Measurements from ENCODE around the gene GMDS. TPM values are rescaled to one million over a fixed set of nuclear protein-coding genes. Genes with fewer than 3 reads are reported as not detected.

GMDS gene
- total RNA-seq, 4 donors from 2014 or later = 8.7 to 23.1 (median 18.4) TPM

- H3K4me3 ChIP-seq (ENCODE audit: low read depth, poor library complexity, severe bottlenecking) = no peak overlapping the region
- no peak for TF ChIP-seq POLR2A (IDR thresholded peaks at IDR 0.05)
- no peak for TF ChIP-seq CTCF (IDR thresholded peaks at IDR 0.05)
- intact Hi-C loops (cut with DNase I; ENCODE audit: low total_unique reads) = no loop called here
- DNase-seq (ENCODE audit: low spot score in 2 of 2) = no peak
- 70 to 71% methylated on average over 3 of the region's 3 CpGs for WGBS, 2 donors
These were observed 42.1 kb downstream of the GMDS start for GRCh38 chr6:2203264-2203663.

- WGBS, 2 donors = 93 to 97% methylated on average over 4 of the region's 4 CpGs
- H3K4me3 ChIP-seq (ENCODE audit: low read depth, poor library complexity, severe bottlenecking) = no peak overlapping the region
- no peak for DNase-seq (ENCODE audit: low spot score in 2 of 2)
- TF ChIP-seq CTCF (IDR thresholded peaks at IDR 0.05) (no peak), POLR2A (IDR thresholded peaks at IDR 0.05) (no peak)
- intact Hi-C loops (cut with DNase I; ENCODE audit: low total_unique reads) = loop anchor here (2.0 kb wide), 1 partner anchor 601 kb away; no protein-coding TSS in a partner anchor
These were observed 47.4 kb downstream of the GMDS start for GRCh38 chr6:2197984-2198383.

- 57 to 73% methylated on average over 7 of the region's 7 CpGs for WGBS, 2 donors
- no peak for DNase-seq (ENCODE audit: low spot score in 2 of 2)
- TF ChIP-seq POLR2A (IDR thresholded peaks at IDR 0.05) (no peak), CTCF (IDR thresholded peaks at IDR 0.05) (no peak)
- H3K4me3 ChIP-seq (ENCODE audit: low read depth, poor library complexity, severe bottlenecking) = no peak overlapping the region
- intact Hi-C loops (cut with DNase I; ENCODE audit: low total_unique reads) = loop anchor here (2.0 kb wide), 1 partner anchor 600 kb away; no protein-coding TSS in a partner anchor
These were observed 48.2 kb downstream of the GMDS start for GRCh38 chr6:2197177-2197671.

GRCh38 chr6:2196079-2196679 is 49.2 kb downstream of the GMDS start:
- intact Hi-C loops (cut with DNase I; ENCODE audit: low total_unique reads) = loop anchor here (2.0 kb wide), 1 partner anchor 599 kb away; no protein-coding TSS in a partner anchor
- no peak for TF ChIP-seq POLR2A (IDR thresholded peaks at IDR 0.05)
- no peak for TF ChIP-seq CTCF (IDR thresholded peaks at IDR 0.05)
- WGBS, 2 donors = 15 to 18% methylated on average over 1 of the region's 1 CpG
- no peak overlapping the region for H3K4me3 ChIP-seq (ENCODE audit: low read depth, poor library complexity, severe bottlenecking)
- peak in 1 of 2 donors; percentile 28 for DNase-seq (ENCODE audit: low spot score in 2 of 2)

GRCh38 chr6:2194643-2195042 is 50.8 kb downstream of the GMDS start:
- no peak overlapping the region for H3K4me3 ChIP-seq (ENCODE audit: low read depth, poor library complexity, severe bottlenecking)
- 86 to 89% methylated on average over 4 of the region's 4 CpGs for WGBS, 2 donors
- DNase-seq (ENCODE audit: low spot score in 2 of 2) = no peak
- intact Hi-C loops (cut with DNase I; ENCODE audit: low total_unique reads) = no loop called here
- no peak for TF ChIP-seq CTCF (IDR thresholded peaks at IDR 0.05)
- TF ChIP-seq POLR2A (IDR thresholded peaks at IDR 0.05) = no peak

GRCh38 chr6:2193931-2194330 is 51.5 kb downstream of the GMDS start:
- 97 to 100% methylated on average over 5 of the region's 5 CpGs for WGBS, 2 donors
- intact Hi-C loops (cut with DNase I; ENCODE audit: low total_unique reads) = no loop called here

More at GRCh38 chr6:2193931-2194330, 51.5 kb downstream of the GMDS start:
- H3K4me3 ChIP-seq (ENCODE audit: low read depth, poor library complexity, severe bottlenecking) = no peak overlapping the region
- TF ChIP-seq CTCF (IDR thresholded peaks at IDR 0.05) (no peak), POLR2A (IDR thresholded peaks at IDR 0.05) (no peak)
- DNase-seq (ENCODE audit: low spot score in 2 of 2) = no peak
